Measurements from ENCODE around the gene BANK1. TPM values are rescaled to one million over a fixed set of nuclear protein-coding genes. Genes with fewer than 3 reads are reported as not detected.

The BANK1 gene
- total RNA-seq, 6 donors from 2014 or later: 7.6 to 29.3 (median 11.4) TPM

DNA sequence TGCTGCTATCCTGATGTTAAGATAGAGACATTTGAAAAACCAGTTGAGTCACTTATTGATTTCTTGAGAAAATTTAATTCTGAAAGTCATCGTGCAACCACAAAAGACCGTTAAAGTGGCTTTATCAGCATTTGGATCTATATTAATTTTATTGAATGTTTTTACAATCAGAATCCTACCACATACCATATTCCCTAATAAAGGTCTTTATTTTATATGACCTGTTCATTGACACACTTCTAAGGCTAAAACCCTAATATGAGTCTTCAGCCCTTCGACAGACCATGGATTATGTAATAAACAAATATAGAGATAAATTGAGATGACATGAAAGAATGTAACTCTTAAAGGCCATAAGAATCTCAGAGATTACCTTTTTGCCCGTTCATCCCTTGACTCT lies 68.1 kb downstream of the BANK1 start:
- H3K9me3 ChIP-seq: no peaks in the 10 kb centered on the region
- no peak overlapping the region for H3K27ac ChIP-seq
- no peak for TF ChIP-seq POLR2AphosphoS5 (IDR thresholded peaks at IDR 0.05)
- no peak for TF ChIP-seq EP300 (IDR thresholded peaks at IDR 0.05)
- TF ChIP-seq POLR2A (IDR thresholded peaks at IDR 0.05): no peak
- TF ChIP-seq, protein P1, sequence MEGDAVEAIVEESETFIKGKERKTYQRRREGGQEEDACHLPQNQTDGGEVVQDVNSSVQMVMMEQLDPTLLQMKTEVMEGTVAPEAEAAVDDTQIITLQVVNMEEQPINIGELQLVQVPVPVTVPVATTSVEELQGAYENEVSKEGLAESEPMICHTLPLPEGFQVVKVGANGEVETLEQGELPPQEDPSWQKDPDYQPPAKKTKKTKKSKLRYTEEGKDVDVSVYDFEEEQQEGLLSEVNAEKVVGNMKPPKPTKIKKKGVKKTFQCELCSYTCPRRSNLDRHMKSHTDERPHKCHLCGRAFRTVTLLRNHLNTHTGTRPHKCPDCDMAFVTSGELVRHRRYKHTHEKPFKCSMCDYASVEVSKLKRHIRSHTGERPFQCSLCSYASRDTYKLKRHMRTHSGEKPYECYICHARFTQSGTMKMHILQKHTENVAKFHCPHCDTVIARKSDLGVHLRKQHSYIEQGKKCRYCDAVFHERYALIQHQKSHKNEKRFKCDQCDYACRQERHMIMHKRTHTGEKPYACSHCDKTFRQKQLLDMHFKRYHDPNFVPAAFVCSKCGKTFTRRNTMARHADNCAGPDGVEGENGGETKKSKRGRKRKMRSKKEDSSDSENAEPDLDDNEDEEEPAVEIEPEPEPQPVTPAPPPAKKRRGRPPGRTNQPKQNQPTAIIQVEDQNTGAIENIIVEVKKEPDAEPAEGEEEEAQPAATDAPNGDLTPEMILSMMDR (IDR thresholded peaks at IDR 0.05): no peak
- no peak for DNase-seq
- no peak overlapping the region for H3K4me3 ChIP-seq
- no peaks in the 10 kb centered on the region for H3K27me3 ChIP-seq
- no peak for ATAC-seq (ENCODE audit: low FRiP score in 2 of 2)
- H3K4me1 ChIP-seq: no peaks in the 10 kb centered on the region
- no peaks in the 10 kb centered on the region for H3K36me3 ChIP-seq
- 81 to 86% methylated on average over 4 of the region's 4 CpGs for WGBS, 2 donors

- Histone ChIP-seq H3K27me3 (no peaks in the 10 kb centered on the region), H3K9me3 (peaks cover 0 to 4% (median 0%) of the 10 kb centered on the region in 4 donors), H3K4me3 (no peak overlapping the region), H3K36me3 (no peaks in the 10 kb centered on the region), H3K4me1 (no peaks in the 10 kb centered on the region), H3K27ac (no peak overlapping the region)
- 78 to 85% methylated on average over 2 of the region's 2 CpGs for WGBS, 2 donors
- TF ChIP-seq POLR2A (IDR thresholded peaks at IDR 0.05) (no peak), EP300 (IDR thresholded peaks at IDR 0.05) (no peak), POLR2AphosphoS5 (IDR thresholded peaks at IDR 0.05) (no peak)
- TF ChIP-seq, protein P1 (IDR thresholded peaks at IDR 0.05): no peak
- ATAC-seq (ENCODE audit: low FRiP score in 2 of 2) (no peak), DNase-seq (no peak)
These were observed 72.1 kb downstream of the BANK1 start for GRCh38 chr4:101862595-101862994.

GRCh38 chr4:101864660-101865059 lies 74.1 kb downstream of the BANK1 start:
- ATAC-seq (ENCODE audit: low FRiP score in 2 of 2) (no peak), DNase-seq (no peak)
- H3K4me1 ChIP-seq: no peaks in the 10 kb centered on the region
- WGBS, 2 donors: 81 to 86% methylated on average over 2 of the region's 2 CpGs
- H3K9me3 ChIP-seq: peaks cover 0 to 4% (median 0%) of the 10 kb centered on the region in 4 donors
- no peak overlapping the region for H3K27ac ChIP-seq
- no peaks in the 10 kb centered on the region for H3K36me3 ChIP-seq
- no peaks in the 10 kb centered on the region for H3K27me3 ChIP-seq
- TF ChIP-seq, protein P1 (IDR thresholded peaks at IDR 0.05): no peak
- TF ChIP-seq POLR2AphosphoS5 (IDR thresholded peaks at IDR 0.05) (no peak), EP300 (IDR thresholded peaks at IDR 0.05) (no peak)
- no peak overlapping the region for H3K4me3 ChIP-seq

GRCh38 chr4:101865501-101866062 lies 75.1 kb downstream of the BANK1 start:
- 47 to 50% methylated on average over 3 of the region's 3 CpGs for WGBS, 2 donors

More at GRCh38 chr4:101865501-101866062, 75.1 kb downstream of the BANK1 start:
- Histone ChIP-seq H3K27ac (no peak overlapping the region), H3K9me3 (peaks cover 0 to 4% (median 0%) of the 10 kb centered on the region in 4 donors), H3K4me1 (no peaks in the 10 kb centered on the region), H3K4me3 (no peak overlapping the region), H3K36me3 (no peaks in the 10 kb centered on the region), H3K27me3 (no peaks in the 10 kb centered on the region)
- ATAC-seq (ENCODE audit: low FRiP score in 2 of 2) (no peak), DNase-seq (no peak)
- no peak for TF ChIP-seq POLR2A (IDR thresholded peaks at IDR 0.05)
- TF ChIP-seq, protein P1 (IDR thresholded peaks at IDR 0.05): no peak
- TF ChIP-seq EP300 (IDR thresholded peaks at IDR 0.05): no peak
- no peak for TF ChIP-seq POLR2AphosphoS5 (IDR thresholded peaks at IDR 0.05)

All from upper lobe of left lung (tissue), 6 donors.